Medulla oblongata (tissue), 1 donor: ENCODE data around the gene LOXL1.

ENCODE experiments used
- DNase-seq: peaks from one replicate; pipeline ENCODE4 v3.0.0-alpha.2; 2015; ENCODE audit errors: extremely low spot score

LOXL1 gene

GRCh38 chr15:73991726-73992593, 65.7 kb downstream of the LOXL1 start, which contains the start of gene STOML1:
TSS of gene STOML1 (minus strand) at chr15:73992295. CDS start at chr15:73992223, 72 bp downstream.
- DNase-seq: peak; percentile 93

- no peak for DNase-seq
Observed at GRCh38 chr15:73992594-73992898, 66.3 kb downstream of the LOXL1 start.

GRCh38 chr15:73993211-73993994, 67.1 kb downstream of the LOXL1 start:
- DNase-seq: no peak

GRCh38 chr15:73994413-73994883, 68.2 kb downstream of the LOXL1 start, which contains the start of gene PML:
TSS of gene PML (plus strand) at chr15:73994716. CDS start at chr15:73994813, 97 bp downstream.
- peak; percentile 99 for DNase-seq

- DNase-seq: peak; percentile 35
Observed at GRCh38 chr15:73994912-73995622, 68.8 kb downstream of the LOXL1 start.

GRCh38 chr15:73996267-73996666, 70.0 kb downstream of the LOXL1 start:
- no peak for DNase-seq

- DNase-seq: peak; percentile 77
Observed at GRCh38 chr15:73996939-73997338, 70.7 kb downstream of the LOXL1 start.

GRCh38 chr15:73997986-73998385, 71.7 kb downstream of the LOXL1 start:
- no peak for DNase-seq
